DMS153 treated with DMSO at 0.1 percent for 48 hours (cell line): Measurements from ENCODE around the gene KBTBD6.
"Not testable (repeated sequence)": the region's sequence is repeated elsewhere in the genome, so short reads cannot be mapped to it uniquely, and the experiment has no call there.

Experiments
- DNase-seq: peaks from one replicate; lab custom pipeline; 2025; ENCODE audit not compliant: unreplicated experiment; lab: John Stamatoyannopoulos, UW

Gene KBTBD6

GRCh38 chr13:41132512-41133152 is at the start of gene KBTBD6:
Gene KBTBD6, minus strand, starts transcription at chr13:41132802. Its CDS starts 291 bp downstream, at chr13:41132511.
- DNase-seq = peak; percentile 97

- no peak for DNase-seq
Measured at GRCh38 chr13:41182231-41182630, 49.6 kb upstream of the KBTBD6 start.

GRCh38 chr13:41179593-41180250 is 47.1 kb upstream of the KBTBD6 start:
- DNase-seq = no peak

- DNase-seq = no peak
Measured at GRCh38 chr13:41178040-41178439, 45.4 kb upstream of the KBTBD6 start.

- no peak for DNase-seq
Measured at GRCh38 chr13:41177616-41178015, 45.0 kb upstream of the KBTBD6 start.

- DNase-seq = not testable (repeated sequence)
Measured at GRCh38 chr13:41175576-41175975, 43.0 kb upstream of the KBTBD6 start.

- DNase-seq = no peak
Measured at GRCh38 chr13:41162151-41162550, 29.5 kb upstream of the KBTBD6 start.

- DNase-seq = no peak
Measured at GRCh38 chr13:41159174-41159573, 26.6 kb upstream of the KBTBD6 start.

- DNase-seq = no peak
Measured at GRCh38 chr13:41157048-41157717, 24.6 kb upstream of the KBTBD6 start.

- no peak for DNase-seq
Measured at GRCh38 chr13:41156620-41157019, 24.0 kb upstream of the KBTBD6 start.

- no peak for DNase-seq
Measured at GRCh38 chr13:41154042-41154441, 21.4 kb upstream of the KBTBD6 start.

- no peak for DNase-seq
Measured at GRCh38 chr13:41152005-41152404, 19.4 kb upstream of the KBTBD6 start.

- DNase-seq = no peak
Measured at GRCh38 chr13:41150058-41150457, 17.5 kb upstream of the KBTBD6 start.

- no peak for DNase-seq
Measured at GRCh38 chr13:41148419-41149283, 16.0 kb upstream of the KBTBD6 start.

- DNase-seq = no peak
Measured at GRCh38 chr13:41145136-41145908, 12.7 kb upstream of the KBTBD6 start.

GRCh38 chr13:41144576-41144975 is 12.0 kb upstream of the KBTBD6 start:
- no peak for DNase-seq

GRCh38 chr13:41139296-41139966 is 6.8 kb upstream of the KBTBD6 start:
- DNase-seq = no peak

- no peak for DNase-seq
Measured at GRCh38 chr13:41137951-41138350, 5.3 kb upstream of the KBTBD6 start.

- no peak for DNase-seq
Measured at GRCh38 chr13:41137241-41137640, 4.6 kb upstream of the KBTBD6 start.
